AG04449 (cell line): ENCODE data around the gene GYG2.

ENCODE experiments used
- CTCF ChIA-PET: fragments of 350-600 bp; formaldehyde crosslinking; extraction: SDS; loops from one replicate; lab custom pipeline; 2021; ENCODE audit warnings: antibody characterized with exemption; lab: Yijun Ruan, JAX
- POLR2A ChIA-PET: fragments of 400-600, 350-600 bp; formaldehyde crosslinking; extraction: SDS; loops from one replicate; lab custom pipeline; 2020; ENCODE audit warnings: antibody characterized with exemption, inconsistent platforms; lab: Yijun Ruan, JAX
- DNase-seq: peaks from one replicate; pipeline ENCODE4 v3.0.0-alpha.2; 2010; ENCODE audit warnings: low read depth, low spot score
- H3K4me3 ChIP-seq: 2 replicates; pipeline ENCODE4 v1.5.1; 2011; ENCODE audit warnings: low read depth, mild to moderate bottlenecking, control low read depth, low read length
- TF ChIP-seq, protein P1 (sequence below): IDR thresholded peaks from one replicate; pipeline ENCODE4 v1.5.1; 2011; ENCODE audit warnings: mild to moderate bottlenecking, moderate library complexity, low read length, control low read depth, inconsistent platforms; ENCODE audit not compliant: insufficient read depth; ENCODE audit errors: missing control alignments

The GYG2 gene

DNA sequence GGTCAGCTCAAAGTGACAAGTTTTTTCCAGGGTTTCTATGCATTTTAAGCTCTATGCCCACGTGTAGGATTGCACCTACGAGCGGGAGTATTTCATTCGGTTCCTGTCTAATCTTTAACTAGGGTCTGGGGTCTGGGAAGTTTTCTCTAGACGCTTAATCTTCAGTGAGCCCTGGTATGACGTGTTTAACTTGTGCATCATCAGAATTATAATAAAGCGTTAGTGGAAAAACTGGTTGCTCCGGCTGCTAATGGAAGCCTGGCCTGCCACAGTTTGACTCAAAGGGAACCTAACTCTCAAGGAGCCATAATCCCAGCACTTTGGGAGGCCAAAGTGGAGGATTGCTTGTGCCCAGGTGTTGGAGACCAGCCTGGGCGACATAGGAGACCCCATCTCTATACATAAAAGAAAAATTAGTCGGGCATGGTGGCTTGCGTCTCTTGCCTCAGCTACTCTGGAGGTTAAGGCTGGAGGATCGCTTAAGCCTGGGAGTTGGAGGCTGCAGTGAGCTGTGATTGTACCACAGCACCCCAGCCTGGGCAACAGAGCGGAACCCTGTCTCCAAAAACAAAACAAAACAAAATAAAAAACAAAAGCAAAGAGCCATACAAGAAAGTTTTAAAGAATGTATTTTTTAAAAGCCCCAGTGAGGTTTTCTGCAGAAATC lies 70.2 kb downstream of the GYG2 start:
- ChIA-PET CTCF (no interaction called here), POLR2A (no interaction called here)
- H3K4me3 ChIP-seq: no peak overlapping the region
- TF ChIP-seq, protein P1, sequence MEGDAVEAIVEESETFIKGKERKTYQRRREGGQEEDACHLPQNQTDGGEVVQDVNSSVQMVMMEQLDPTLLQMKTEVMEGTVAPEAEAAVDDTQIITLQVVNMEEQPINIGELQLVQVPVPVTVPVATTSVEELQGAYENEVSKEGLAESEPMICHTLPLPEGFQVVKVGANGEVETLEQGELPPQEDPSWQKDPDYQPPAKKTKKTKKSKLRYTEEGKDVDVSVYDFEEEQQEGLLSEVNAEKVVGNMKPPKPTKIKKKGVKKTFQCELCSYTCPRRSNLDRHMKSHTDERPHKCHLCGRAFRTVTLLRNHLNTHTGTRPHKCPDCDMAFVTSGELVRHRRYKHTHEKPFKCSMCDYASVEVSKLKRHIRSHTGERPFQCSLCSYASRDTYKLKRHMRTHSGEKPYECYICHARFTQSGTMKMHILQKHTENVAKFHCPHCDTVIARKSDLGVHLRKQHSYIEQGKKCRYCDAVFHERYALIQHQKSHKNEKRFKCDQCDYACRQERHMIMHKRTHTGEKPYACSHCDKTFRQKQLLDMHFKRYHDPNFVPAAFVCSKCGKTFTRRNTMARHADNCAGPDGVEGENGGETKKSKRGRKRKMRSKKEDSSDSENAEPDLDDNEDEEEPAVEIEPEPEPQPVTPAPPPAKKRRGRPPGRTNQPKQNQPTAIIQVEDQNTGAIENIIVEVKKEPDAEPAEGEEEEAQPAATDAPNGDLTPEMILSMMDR: no peak
- no peak for DNase-seq

DNA sequence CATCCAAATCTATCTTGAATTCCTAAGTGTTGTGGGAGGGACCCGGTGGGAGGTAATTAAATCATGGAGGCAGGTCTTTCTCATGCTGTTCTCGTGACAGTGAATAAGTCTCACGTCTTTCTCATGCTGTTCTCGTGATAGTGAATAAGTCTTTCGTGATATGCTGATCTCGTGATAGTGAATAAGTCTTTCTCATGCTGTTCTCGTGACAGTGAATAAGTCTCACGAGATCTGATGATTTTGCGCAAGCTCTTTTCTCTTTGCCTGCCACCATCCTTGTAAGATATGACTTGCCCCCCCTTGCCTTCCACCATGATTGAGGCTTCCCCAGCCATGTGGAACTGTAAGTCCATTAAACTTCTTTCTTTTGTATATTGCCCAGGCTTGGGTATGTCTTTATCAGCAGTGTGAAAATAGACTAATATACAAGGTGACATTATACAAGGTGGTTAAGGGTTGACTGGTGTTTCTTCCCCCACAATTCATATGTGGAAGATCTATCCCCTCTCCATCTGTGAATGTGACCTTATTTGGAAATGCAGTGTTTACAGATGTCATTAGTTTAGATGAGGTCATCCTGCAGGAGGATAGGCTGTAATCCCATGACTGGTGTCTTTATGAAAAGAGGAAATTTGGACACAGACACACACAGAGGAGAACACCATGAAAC lies 72.8 kb downstream of the GYG2 start:
- no peak for DNase-seq
- TF ChIP-seq, protein P1: no peak
- ChIA-PET POLR2A (no interaction called here), CTCF (no interaction called here)
- H3K4me3 ChIP-seq: no peak overlapping the region

DNA sequence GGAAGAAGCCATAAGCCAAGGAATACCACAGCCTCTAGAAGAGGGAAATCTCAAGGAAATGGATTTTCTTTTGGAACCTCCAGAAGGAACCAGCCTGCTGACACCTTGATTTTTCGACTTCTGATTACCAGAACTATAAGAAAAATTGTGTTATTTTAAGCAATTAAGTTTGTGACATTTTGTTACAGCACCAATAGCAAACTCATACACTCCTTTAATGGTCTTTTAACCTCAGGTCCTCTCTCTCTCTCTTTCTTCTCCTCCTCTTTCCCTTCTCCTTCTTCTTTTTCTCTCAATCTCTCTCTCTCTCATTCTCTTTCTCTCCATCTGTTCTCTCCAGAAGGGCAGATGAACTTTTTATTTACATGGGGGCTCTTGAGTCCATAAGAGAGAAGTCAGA lies 74.1 kb downstream of the GYG2 start:
- ChIA-PET POLR2A (no interaction called here), CTCF (interaction anchor here (1.9 kb wide), 1 partner anchor 11 kb away, joined by 8 read pairs; no protein-coding TSS in a partner anchor)
- no peak overlapping the region for H3K4me3 ChIP-seq
- no peak for DNase-seq
- TF ChIP-seq, protein P1: no peak

DNA sequence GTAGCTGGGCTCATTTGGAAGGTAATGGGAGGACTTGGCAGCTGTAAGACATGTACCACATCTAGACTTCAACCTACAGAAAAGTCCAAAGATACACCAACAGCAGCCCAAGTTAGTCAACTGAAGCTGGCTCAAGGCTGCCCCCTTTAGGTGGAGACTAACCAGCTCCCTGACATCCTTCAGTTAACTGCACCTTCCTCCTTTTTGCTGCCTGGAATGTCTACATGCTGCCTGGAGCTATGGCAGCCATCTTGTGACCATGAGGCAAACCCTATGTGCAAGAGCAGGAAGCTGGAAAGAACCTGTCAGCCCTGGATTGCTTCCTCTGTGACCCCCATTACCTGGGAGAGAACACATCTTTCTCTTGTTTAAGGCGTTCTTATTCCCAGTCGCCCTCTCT lies 74.6 kb downstream of the GYG2 start:
- DNase-seq: no peak
- no peak overlapping the region for H3K4me3 ChIP-seq
- CTCF ChIA-PET: interaction anchor here (1.2 to 1.9 kb wide), 2 partner anchors 10 to 29 kb away, joined by 5 to 8 read pairs; no protein-coding TSS in a partner anchor
- TF ChIP-seq, protein P1: no peak
- POLR2A ChIA-PET: no interaction called here

DNA sequence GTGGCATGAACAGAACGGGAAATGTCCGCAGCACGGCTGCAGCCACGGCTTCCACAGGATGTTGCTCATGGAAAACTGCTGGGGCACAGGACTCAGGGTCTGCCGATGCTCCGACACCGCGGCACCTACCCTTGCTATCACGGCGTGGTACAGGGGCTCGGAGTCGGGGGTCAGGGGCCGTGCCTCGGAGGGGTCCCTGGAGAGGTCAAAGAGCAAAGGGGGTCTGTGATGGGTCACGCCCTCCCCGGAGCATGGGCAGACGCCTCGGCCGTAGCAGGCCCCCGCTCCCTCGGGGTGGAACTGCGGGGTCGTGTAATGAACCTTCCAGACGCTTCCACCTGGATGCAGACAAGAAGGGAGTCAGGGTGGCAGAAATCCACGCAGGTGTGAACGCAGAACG lies 78.6 kb downstream of the GYG2 start:
- POLR2A ChIA-PET: no interaction called here
- TF ChIP-seq, protein P1: no peak
- no peak overlapping the region for H3K4me3 ChIP-seq
- CTCF ChIA-PET: no interaction called here
- no peak for DNase-seq

DNA sequence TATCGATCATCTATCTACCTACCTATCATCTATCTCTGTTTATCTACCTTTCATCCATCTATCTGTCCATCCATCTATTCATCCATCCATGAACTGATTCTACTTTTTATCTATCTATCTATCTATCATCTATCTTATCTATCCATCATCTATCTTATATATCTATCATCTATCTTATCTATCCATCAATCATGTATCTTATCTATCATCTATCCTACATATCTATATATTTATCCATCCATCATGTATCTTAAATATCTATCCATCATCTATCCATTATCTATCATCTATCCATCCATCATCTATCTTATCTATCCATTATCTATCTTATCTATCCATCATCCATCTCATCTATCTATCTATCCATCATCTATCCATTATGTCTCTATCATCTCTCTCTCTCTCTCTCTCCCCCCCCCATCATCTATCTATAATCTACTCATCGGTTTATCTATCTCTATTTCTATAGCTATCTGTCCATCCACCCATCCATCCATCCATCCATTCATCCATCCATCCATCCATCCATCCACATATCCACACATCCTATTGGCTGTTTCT lies 79.5 kb downstream of the GYG2 start:
- CTCF ChIA-PET: no interaction called here
- TF ChIP-seq, protein P1: no peak
- POLR2A ChIA-PET: no interaction called here
- no peak for DNase-seq
- no peak overlapping the region for H3K4me3 ChIP-seq
